WERI-Rb-1 (cell line): ENCODE results near the gene CSNK1G3.

ENCODE experiments used
- DNase-seq: peaks from one replicate; pipeline ENCODE4 v3.0.0-alpha.2; 2020
- H3K27ac ChIP-seq: fragments of 250-450 bp; sonication (Bioruptor Pico); 2 replicates; pipeline ENCODE4 v1.5.1; 2020; ENCODE audit warnings: mild to moderate bottlenecking, moderate library complexity
- H3K27me3 ChIP-seq: fragments of 250-450 bp; sonication (Bioruptor Pico); 2 replicates; pipeline ENCODE4 v1.5.1; 2021; ENCODE audit warnings: mild to moderate bottlenecking, low read depth, moderate library complexity; ENCODE audit not compliant: insufficient read depth, severe bottlenecking
- H3K36me3 ChIP-seq: fragments of 250-450 bp; sonication (Bioruptor Pico); 2 replicates; pipeline ENCODE4 v1.5.1; 2020; ENCODE audit warnings: mild to moderate bottlenecking, moderate library complexity
- H3K4me3 ChIP-seq: 2 replicates; pipeline ENCODE4 v1.5.1; 2011; ENCODE audit warnings: low read depth, mild to moderate bottlenecking, control low read depth, low read length
- H3K9me3 ChIP-seq: fragments of 250-450 bp; sonication (Bioruptor Pico); 2 replicates; pipeline ENCODE4 v1.5.1; 2021; ENCODE audit warnings: mild to moderate bottlenecking, moderate library complexity; ENCODE audit not compliant: severe bottlenecking
- CTCF ChIP-seq: IDR thresholded peaks from 2 replicates; pipeline ENCODE4 v1.5.1; 2011; ENCODE audit warnings: low read depth, mild to moderate bottlenecking, control low read depth, inconsistent platforms, low read length

The CSNK1G3 gene

GRCh38 chr5:123515904-123516303, 3.9 kb downstream of the CSNK1G3 start:
- no peaks in the 10 kb centered on the region for H3K27me3 ChIP-seq
- TF ChIP-seq CTCF: no peak
- H3K36me3 ChIP-seq: no peaks in the 10 kb centered on the region
- no peaks in the 10 kb centered on the region for H3K9me3 ChIP-seq
- no peak for DNase-seq
- no peak overlapping the region for H3K27ac ChIP-seq
- no peak overlapping the region for H3K4me3 ChIP-seq

GRCh38 chr5:123517476-123517875, 5.5 kb downstream of the CSNK1G3 start:
- no peaks in the 10 kb centered on the region for H3K9me3 ChIP-seq
- no peak overlapping the region for H3K4me3 ChIP-seq
- no peaks in the 10 kb centered on the region for H3K27me3 ChIP-seq
- DNase-seq: no peak
- TF ChIP-seq CTCF: no peak
- H3K27ac ChIP-seq: no peak overlapping the region
- no peaks in the 10 kb centered on the region for H3K36me3 ChIP-seq

- H3K27ac ChIP-seq: no peak overlapping the region
- no peaks in the 10 kb centered on the region for H3K9me3 ChIP-seq
- no peaks in the 10 kb centered on the region for H3K36me3 ChIP-seq
- no peak overlapping the region for H3K4me3 ChIP-seq
- H3K27me3 ChIP-seq: no peaks in the 10 kb centered on the region
- DNase-seq: no peak
- no peak for TF ChIP-seq CTCF
These were observed 6.1 kb downstream of the CSNK1G3 start for GRCh38 chr5:123518111-123518510.

GRCh38 chr5:123520677-123521247, 8.8 kb downstream of the CSNK1G3 start:
- Histone ChIP-seq H3K4me3 (no peak overlapping the region), H3K9me3 (no peaks in the 10 kb centered on the region), H3K27me3 (no peaks in the 10 kb centered on the region), H3K27ac (no peak overlapping the region), H3K36me3 (no peaks in the 10 kb centered on the region)
- TF ChIP-seq CTCF: no peak
- no peak for DNase-seq

GRCh38 chr5:123524146-123524545, 12.2 kb downstream of the CSNK1G3 start:
- H3K27me3 ChIP-seq: no peaks in the 10 kb centered on the region
- TF ChIP-seq CTCF: no peak
- no peak overlapping the region for H3K27ac ChIP-seq
- no peak for DNase-seq
- no peaks in the 10 kb centered on the region for H3K36me3 ChIP-seq
- H3K4me3 ChIP-seq: no peak overlapping the region
- H3K9me3 ChIP-seq: no peaks in the 10 kb centered on the region

- DNase-seq: no peak
- no peaks in the 10 kb centered on the region for H3K27me3 ChIP-seq
- H3K9me3 ChIP-seq: no peaks in the 10 kb centered on the region
- no peak overlapping the region for H3K4me3 ChIP-seq
- H3K36me3 ChIP-seq: no peaks in the 10 kb centered on the region
- no peak overlapping the region for H3K27ac ChIP-seq
- no peak for TF ChIP-seq CTCF
These were observed 15.2 kb downstream of the CSNK1G3 start for GRCh38 chr5:123527190-123527589.
